Adrenal gland (tissue), 12 donors: ENCODE measurements around the gene LMAN2. TPM values are rescaled to one million over a fixed set of nuclear protein-coding genes. Genes with fewer than 3 reads are reported as not detected.

Source experiments
- DNase-seq, 7 donors: peaks; one replicate each; pipeline ENCODE4 v3.0.0-alpha.2; 2019 to 2020
- H3K27ac ChIP-seq, 5 donors: fragments of 200-600 bp; sonication (generic) in 4 of 5; 1 replicate in 3 of 5; 2 replicates in 2 of 5; pipeline versions ENCODE4 v1.5.1 to v1.8.0; 2016 to 2020; ENCODE audit warnings: mild to moderate bottlenecking in 1 of 5
- H3K27me3 ChIP-seq: fragments of 200-600 bp; 2 replicates; pipeline ENCODE4 v1.8.0; 2021
- H3K36me3 ChIP-seq, 2 donors: fragments of 200-600 bp; replicated peaks in 1 of 2; 1 replicate in 1 of 2; 2 replicates in 1 of 2; pipeline versions ENCODE4 v1.5.1 to v1.8.0; 2018 to 2022
- H3K4me1 ChIP-seq, 2 donors: fragments of 200-600 bp; replicated peaks in 1 of 2; 1 replicate in 1 of 2; 2 replicates in 1 of 2; pipeline versions ENCODE4 v1.5.1 to v1.8.0; 2018 to 2021
- H3K4me3 ChIP-seq, 4 donors: fragments of 200-600 bp; sonication (generic) in 3 of 4; one replicate each; pipeline ENCODE4 v1.5.1; 2016 to 2018
- H3K9me3 ChIP-seq, 3 donors: fragments of 200-600 bp; sonication (generic) in 1 of 3; replicated peaks in 1 of 3; 1 replicate in 2 of 3; 2 replicates in 1 of 3; pipeline versions ENCODE4 v1.5.1 to v1.8.0; 2016 to 2021
- CTCF ChIP-seq, 6 experiments: fragments of 450-650 bp in 4 of 6; fragments of 200-600 bp in 2 of 6; sonication (generic) in 1 of 6; IDR thresholded peaks; 1 replicate in 5 of 6; 2 replicates in 1 of 6; pipeline versions ENCODE4 v1.5.1 to v1.8.0; 2016 to 2021; ENCODE audit warnings: antibody characterized with exemption in 6 of 6, mild to moderate bottlenecking in 2 of 6, moderate library complexity in 1 of 6
- POLR2A ChIP-seq, 2 donors: fragments of 450-650 bp; IDR thresholded peaks; one replicate each; pipeline ENCODE4 v1.6.1; 2017; ENCODE audit warnings: antibody characterized with exemption in 2 of 2, mild to moderate bottlenecking in 2 of 2, moderate library complexity in 1 of 2
- WGBS, 4 donors: extraction: QIAGEN DNeasy Blood & Tissue Kit in 2 of 4; methylation state at CpG; one replicate each; pipeline versions ENCODE4 v1.1.5 to v1.1.7; 2013 to 2017; 5-methylcytosine and 5-hydroxymethylcytosine counted together
- intact Hi-C, 2 donors: fragments of 100-400 bp; cut with DNase I; formaldehyde crosslinking; loops; one replicate each; pipeline versions ENCODE4 v1.14.1 to v1.15.0; 2022 to 2023
- polyA plus RNA-seq, 3 donors: library from polyadenylated mRNA; stranded (reverse); fragments of 200-250 nt in 2 of 3; fragments of 350-450 nt in 1 of 3; fragmentation: Illumina TruSeq in 1 of 3; extraction: RNeasy Lipid Tissue Mini Kit (QIAGEN cat#74804) in 1 of 3; gene quantifications; one replicate each; pipeline ENCODE4 v1.2.3, GENCODE V29; 2013 to 2014
- total RNA-seq, 9 donors: library from RNA; depleted of rRNA in 4 of 9; stranded (reverse); fragments of >200 nt in 4 of 9; fragments of 120-200 nt in 1 of 9; fragmentation: NEBNext Ultra II Directional in 1 of 9; extraction: Animal tissue kit (Norgen Biotek cat#: 25700) in 1 of 9; gene quantifications; one replicate each; pipeline versions ENCODE4 v1.1.0 to v1.2.4, GENCODE V29; 2013 to 2023
- donor health status: healthy with polysubstance abuse.
- donor health status: Bipolar disorder and iron deficiency.
- donor health status: DM: yes; HTN: yes; CAD: no.
- donor health status: DM: no; HTN: no; CAD: no.
- donor health status: DM: no; HTN: no; CAD: no.
- donor health status: DM: yes; HTN: yes; CAD: no.

The LMAN2 gene
- total and polyA plus RNA-seq, 12 donors = 85.7 to 398 (median 150) TPM

- no peaks in the 10 kb centered on the region for H3K9me3 ChIP-seq
- H3K4me3 ChIP-seq = no peak overlapping the region
- WGBS, 4 donors = 90 to 95% (median 95%) methylated on average over 15 of the region's 15 CpGs
- peaks cover 12 to 19% of the 10 kb centered on the region in 2 donors for H3K4me1 ChIP-seq
- DNase-seq = peak in 1 of 7 donors; percentile 14
- intact Hi-C loops = loop anchor here in 1 of 2 donors (10.0 kb wide), 2 partner anchors 71 to 141 kb away; partner anchors contain the start of gene SLC34A1
- H3K36me3 ChIP-seq = no peaks in the 10 kb centered on the region
- TF ChIP-seq CTCF (IDR thresholded peaks at IDR 0.05) (no peak), POLR2A (IDR thresholded peaks at IDR 0.05) (no peak)
- no peak overlapping the region for H3K27ac ChIP-seq
- no peaks in the 10 kb centered on the region for H3K27me3 ChIP-seq
Measured at GRCh38 chr5:177313561-177314259, 37.8 kb downstream of the LMAN2 start.

GRCh38 chr5:177312649-177313181 is 38.8 kb downstream of the LMAN2 start:
- Histone ChIP-seq H3K27ac (no peak overlapping the region), H3K36me3 (no peaks in the 10 kb centered on the region), H3K27me3 (no peaks in the 10 kb centered on the region), H3K4me1 (peaks cover 12 to 19% of the 10 kb centered on the region in 2 donors), H3K4me3 (no peak overlapping the region), H3K9me3 (no peaks in the 10 kb centered on the region)
- intact Hi-C loops = loop anchor here in 1 of 2 donors (10.0 kb wide), 2 partner anchors 72 to 142 kb away; partner anchors contain the start of gene SLC34A1
- peak in 4 of 7 donors; percentile 42 to 56 (median 52) for DNase-seq
- TF ChIP-seq POLR2A (IDR thresholded peaks at IDR 0.05) (no peak), CTCF (IDR thresholded peaks at IDR 0.05) (no peak)
- 0 to 5% (median 3%) methylated on average over 7 to 19 of the region's 19 CpGs for WGBS, 4 donors

GRCh38 chr5:177311723-177312648 is 39.5 kb downstream of the LMAN2 start, which contains the start of gene MXD3:
TSS of gene MXD3 (minus strand) at chr5:177311898. CDS start at chr5:177311830, 68 bp downstream.
- peak within 1 kb of the TSS in 1 of 5 donors; percentile 69 for H3K27ac ChIP-seq
- peak within 1 kb of the TSS in 2 of 4 donors; percentile 16 to 60 for H3K4me3 ChIP-seq
- peaks cover 0 to 4% of the 10 kb centered on the region in 2 donors for H3K36me3 ChIP-seq
- intact Hi-C loops = loop anchor here in 1 of 2 donors (10.0 kb wide), 2 partner anchors 73 to 143 kb away; partner anchors contain the start of gene SLC34A1
- peak; percentile 95 to 99 (median 98) for DNase-seq
- peaks cover 12 to 19% of the 10 kb centered on the region in 2 donors for H3K4me1 ChIP-seq
- H3K27me3 ChIP-seq = no peaks in the 10 kb centered on the region
- no peaks in the 10 kb centered on the region for H3K9me3 ChIP-seq
- TF ChIP-seq POLR2A (IDR thresholded peaks at IDR 0.05) (no peak), CTCF (IDR thresholded peaks at IDR 0.05) (no peak)
- 0 to 2% (median 1%) methylated on average over 18 to 78 of the region's 78 CpGs for WGBS, 4 donors
